NCI-H1417 (cell line): ENCODE measurements around the gene CX3CR1.
"Not testable (repeated sequence)": the region's sequence is repeated elsewhere in the genome, so short reads cannot be mapped to it uniquely, and the experiment has no call there.

Source experiments
- DNase-seq, 3 experiments: peaks; one replicate each; lab custom pipeline; 2025; lab: John Stamatoyannopoulos, UW

Gene CX3CR1, protein sequence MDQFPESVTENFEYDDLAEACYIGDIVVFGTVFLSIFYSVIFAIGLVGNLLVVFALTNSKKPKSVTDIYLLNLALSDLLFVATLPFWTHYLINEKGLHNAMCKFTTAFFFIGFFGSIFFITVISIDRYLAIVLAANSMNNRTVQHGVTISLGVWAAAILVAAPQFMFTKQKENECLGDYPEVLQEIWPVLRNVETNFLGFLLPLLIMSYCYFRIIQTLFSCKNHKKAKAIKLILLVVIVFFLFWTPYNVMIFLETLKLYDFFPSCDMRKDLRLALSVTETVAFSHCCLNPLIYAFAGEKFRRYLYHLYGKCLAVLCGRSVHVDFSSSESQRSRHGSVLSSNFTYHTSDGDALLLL

DNA sequence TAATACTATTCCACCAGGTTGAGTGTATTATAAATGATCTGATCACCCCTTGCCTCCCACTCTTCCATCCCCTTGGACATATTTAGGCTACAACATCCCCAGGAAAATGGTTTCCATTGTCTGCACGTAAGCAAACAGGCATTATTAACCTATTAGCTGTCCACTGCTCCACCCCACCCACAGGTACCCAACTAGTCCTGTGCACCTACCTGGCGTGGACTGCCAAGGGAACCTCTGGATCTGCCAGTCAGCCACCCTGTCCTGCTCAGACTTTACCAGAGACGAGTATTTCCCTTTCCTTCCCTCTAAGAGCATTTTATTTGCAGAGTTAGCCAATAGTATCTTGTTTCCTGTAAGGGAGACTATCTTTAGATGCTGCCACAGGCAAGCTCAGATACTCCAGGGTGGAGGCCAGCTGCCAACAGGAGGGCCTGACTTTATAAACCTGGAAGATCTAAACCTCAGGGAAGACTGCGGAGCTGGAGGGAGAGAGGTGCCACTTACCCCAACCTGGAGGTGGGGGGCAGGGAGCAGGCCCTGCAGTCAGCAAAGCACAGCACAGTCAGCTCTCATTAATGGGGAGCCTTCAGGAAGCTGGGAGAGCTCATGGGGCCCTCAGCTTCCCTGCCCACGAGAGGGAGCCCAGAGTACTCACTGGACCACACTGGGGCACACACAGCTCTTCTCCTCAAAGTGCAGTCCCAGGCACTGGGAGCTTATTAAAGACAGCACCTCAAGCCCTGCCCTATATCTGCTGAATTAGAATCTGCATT lies at the start of gene CX3CR1:
Gene CX3CR1, minus strand, starts transcription at position 292 of the 773 bp plus-strand sequence. CDS start 13,527 bp downstream, outside the sequence.
- DNase-seq, result no peak

- peak in 1 of 3 experiments; percentile 7 for DNase-seq
These were observed 49.7 kb upstream of the CX3CR1 start, which contains the start of gene CCR8 for GRCh38 chr3:39329493-39329892. Gene CCR8 (plus strand): TSS chr3:39329709. CDS start chr3:39332332, 2,623 bp downstream.

GRCh38 chr3:39327746-39328349 lies 48.0 kb upstream of the CX3CR1 start:
- no peak for DNase-seq

- DNase-seq, result no peak
These were observed 47.4 kb upstream of the CX3CR1 start for GRCh38 chr3:39327053-39327745.

GRCh38 chr3:39325236-39325635 lies 45.4 kb upstream of the CX3CR1 start:
- no peak for DNase-seq

DNA sequence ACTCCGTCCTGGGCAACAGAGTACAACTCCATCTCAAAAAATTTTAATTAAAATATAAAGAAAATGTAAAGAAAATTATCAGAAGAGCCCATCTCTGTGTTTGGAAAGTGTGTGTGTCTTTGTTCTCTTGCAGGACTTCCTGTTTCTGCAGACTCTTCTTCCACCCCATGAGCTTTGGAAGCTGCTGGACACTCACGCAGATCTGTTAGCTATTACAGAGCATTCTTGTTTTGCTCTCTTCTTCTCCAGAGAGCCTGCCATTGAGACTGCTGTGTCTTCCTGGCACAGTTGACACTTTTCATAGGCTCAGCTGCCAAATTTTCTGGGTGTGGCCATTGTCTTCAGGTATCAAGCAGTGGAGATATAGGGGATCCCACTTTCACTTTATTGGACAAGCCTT lies 43.7 kb upstream of the CX3CR1 start:
- DNase-seq, result no peak

- DNase-seq, result no peak
These were observed 43.1 kb upstream of the CX3CR1 start for GRCh38 chr3:39322936-39323335.

- DNase-seq, result not testable (repeated sequence)
These were observed 42.4 kb upstream of the CX3CR1 start for GRCh38 chr3:39322209-39322715.

GRCh38 chr3:39321574-39321983 lies 41.7 kb upstream of the CX3CR1 start:
- DNase-seq, result not testable (repeated sequence)

DNA sequence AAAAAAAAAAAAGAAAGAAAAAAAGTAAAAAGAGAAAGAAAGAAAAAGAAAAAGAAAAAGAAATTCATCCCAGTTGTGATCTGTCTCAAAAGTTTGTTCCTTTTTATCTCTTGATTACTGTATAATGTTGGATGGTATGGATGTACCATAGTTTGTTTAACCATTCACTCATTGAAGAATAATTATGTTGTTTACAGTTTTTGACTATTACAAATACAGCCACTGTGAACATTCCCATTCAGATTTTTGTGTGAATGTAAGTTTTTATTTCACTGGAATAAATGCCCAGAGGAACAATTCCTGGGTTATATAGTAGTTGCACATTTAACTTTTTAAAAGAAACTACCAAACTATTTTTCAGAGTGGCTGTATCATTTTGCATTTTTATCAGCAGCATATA lies 39.4 kb upstream of the CX3CR1 start:
- DNase-seq, result no peak

GRCh38 chr3:39318301-39318700 lies 38.5 kb upstream of the CX3CR1 start:
- no peak for DNase-seq

DNA sequence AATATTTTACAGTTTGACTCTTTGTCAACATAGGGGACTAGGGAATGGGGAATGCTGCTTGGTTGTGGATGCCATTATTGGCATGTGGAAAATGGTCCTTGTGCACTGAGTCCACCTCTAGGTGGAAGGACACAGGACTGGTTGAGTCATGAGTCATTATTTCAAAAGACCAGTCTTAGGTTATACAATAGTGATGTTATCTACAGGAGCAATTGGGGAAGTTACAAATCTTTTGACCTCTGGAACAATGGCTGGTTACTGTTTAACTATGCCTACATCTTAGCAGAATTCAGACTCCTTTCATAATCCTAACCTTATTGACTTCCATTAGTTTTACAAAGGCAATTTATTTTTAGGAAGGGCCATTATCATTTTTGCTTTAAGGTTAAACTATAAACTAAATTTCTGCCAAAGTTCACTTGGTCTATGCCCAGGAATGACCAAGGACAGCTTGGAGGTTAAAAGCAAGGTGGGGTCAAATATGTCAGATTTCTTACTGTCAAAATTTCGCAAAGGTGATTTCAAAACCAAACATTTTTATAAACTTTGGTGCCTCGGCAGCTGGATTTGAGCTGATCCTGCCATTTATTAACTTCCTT lies 37.8 kb upstream of the CX3CR1 start:
- no peak for DNase-seq

DNA sequence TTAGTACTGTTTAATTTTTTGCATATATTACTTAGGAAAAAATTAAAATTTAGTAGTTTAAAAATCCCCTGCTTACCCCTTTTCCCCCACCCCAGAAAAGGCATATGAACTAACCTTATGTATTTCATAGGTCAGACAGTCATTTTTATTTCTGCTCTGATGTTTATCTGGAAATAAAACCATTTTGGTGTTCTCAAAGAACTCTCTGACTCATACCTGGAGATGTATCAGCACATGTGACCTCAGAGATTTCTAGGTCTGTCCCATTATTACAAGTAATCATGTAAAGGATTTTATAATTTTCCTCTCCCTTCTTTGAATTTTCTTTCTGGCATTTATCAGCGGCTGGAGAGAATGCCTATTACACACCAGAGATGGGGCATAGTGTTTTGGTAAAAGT lies 35.6 kb upstream of the CX3CR1 start:
- DNase-seq, result no peak

DNA sequence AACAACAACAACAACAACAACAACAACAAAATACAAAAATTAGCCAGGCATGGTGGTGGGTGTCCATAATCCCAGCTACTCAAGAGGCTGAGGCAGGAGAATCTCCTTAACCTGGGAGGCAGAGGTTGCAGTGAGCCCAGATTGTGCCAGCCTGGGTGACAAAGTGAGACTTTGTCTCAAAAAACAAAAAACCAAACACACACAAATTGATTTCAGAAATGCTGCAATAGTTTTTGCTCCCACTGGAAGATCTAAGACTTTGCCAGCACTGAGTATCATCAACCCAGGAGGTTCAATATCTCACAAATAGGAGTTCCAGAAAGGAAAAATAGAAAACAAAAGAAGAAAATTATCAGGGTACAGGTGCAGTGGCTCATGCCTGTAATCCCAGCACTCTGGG lies 33.5 kb upstream of the CX3CR1 start:
- DNase-seq, result no peak

DNA sequence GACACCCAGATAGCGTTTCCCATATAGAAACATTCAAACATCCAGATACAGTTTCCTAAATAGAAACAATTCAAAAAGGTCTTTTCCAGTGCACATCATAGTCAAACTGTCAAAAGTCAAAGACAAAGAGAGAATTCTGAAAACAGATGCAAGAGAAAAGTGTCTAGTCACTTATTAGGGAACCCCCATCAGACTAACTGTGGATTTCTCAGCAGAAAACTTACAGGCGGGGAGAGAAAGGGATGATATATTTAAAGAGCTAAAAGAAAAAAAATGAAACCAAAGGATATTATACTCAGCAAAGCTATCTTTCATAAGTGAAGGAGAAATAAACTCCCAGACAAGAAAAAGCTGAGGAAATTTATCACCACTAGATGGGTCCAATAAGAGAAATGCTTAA lies 22.3 kb upstream of the CX3CR1 start:
- DNase-seq, result no peak

DNA sequence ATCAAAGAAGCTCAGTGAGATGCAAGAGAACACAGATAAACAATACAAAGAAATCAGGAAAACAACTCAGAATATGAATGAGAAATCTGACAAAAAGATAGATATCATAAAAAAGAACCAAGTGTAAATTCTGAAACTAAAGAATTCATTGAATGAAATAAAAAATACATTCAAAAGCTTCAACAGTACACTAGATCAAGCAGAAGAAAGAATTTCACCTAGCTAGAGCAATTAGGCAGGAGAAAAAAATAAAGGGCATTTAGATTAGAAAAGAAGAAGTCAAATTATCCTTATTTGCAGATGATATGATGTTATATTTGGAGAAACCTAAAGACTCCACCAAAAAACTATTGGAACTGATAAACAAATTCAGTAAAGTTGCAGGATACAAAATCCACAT lies 19.4 kb upstream of the CX3CR1 start:
- no peak for DNase-seq

DNA sequence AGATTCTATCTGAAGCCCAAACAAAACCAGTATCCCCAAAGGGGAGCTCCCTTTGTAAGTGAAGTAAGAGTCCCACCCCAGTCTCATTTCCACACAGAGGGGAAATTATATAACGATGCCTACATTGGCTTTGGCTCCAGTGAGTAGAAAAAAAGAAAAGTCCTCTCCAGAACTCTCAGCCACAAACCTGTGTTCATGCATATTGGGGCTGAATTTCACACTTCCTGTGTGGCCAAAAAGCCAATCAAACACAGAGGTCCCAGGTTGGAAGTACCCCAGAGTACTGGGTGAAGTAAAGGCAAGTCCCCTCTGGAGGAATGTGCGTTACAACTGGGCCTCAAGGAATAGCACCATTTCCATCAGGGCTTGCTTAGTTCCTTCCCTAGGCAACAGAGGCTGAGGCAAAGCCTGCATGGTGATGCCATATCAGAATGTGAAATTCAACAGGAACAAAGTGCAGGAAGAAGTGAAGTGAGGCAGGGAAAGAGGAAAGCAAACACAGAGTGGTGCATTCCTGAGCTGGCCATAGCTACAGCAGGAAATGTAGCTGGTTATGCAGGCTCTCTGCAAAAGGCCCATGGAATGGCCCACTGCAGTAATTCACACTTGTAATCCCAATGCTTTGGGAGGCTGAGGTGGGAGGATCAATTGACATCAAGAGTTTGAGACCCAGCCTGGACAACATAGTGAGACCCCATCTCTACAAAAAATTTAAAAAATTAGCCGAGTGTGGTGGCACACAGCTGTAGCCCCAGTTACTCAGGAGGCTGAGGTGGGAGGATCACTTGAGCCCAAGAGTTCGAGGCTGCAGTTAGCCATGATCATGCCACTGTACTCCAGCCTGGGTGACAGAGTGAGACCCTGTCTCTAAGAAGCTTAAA lies 16.6 kb upstream of the CX3CR1 start:
- no peak for DNase-seq

GRCh38 chr3:39295184-39295775 lies 15.4 kb upstream of the CX3CR1 start:
- no peak for DNase-seq

GRCh38 chr3:39294446-39295183 lies 14.8 kb upstream of the CX3CR1 start:
- no peak for DNase-seq
